PC-3 (cell line): ENCODE measurements around the gene TMEM17.

Experiments used
- CTCF ChIP-seq: fragments of 300-600 bp; sonication (generic); conservative IDR thresholded peaks from 2 replicates; pipeline ENCODE4 v1.5.1; 2017; ENCODE audit warnings: antibody characterized with exemption, low read depth, mild to moderate bottlenecking, low read length
- EZH2 ChIP-seq: fragments of 300-600 bp; sonication (generic); IDR thresholded peaks from one replicate; pipeline ENCODE4 v1.6.1; 2017; ENCODE audit warnings: antibody characterized with exemption, mild to moderate bottlenecking, low read length; ENCODE audit not compliant: unreplicated experiment
- EZH2phosphoT487 ChIP-seq: fragments of 300-600 bp; sonication (generic); IDR thresholded peaks from 2 replicates; pipeline ENCODE4 v1.6.1; 2018; ENCODE audit warnings: mild to moderate bottlenecking, antibody characterized with exemption, low read length, borderline replicate concordance

- TF ChIP-seq CTCF (no peak), EZH2phosphoT487 (no peak), EZH2 (no peak)
These were observed 16.3 kb downstream of the TMEM17 start for GRCh38 chr2:62489702-62490101.
